ENCODE data around the gene SMAD6.

DNA sequence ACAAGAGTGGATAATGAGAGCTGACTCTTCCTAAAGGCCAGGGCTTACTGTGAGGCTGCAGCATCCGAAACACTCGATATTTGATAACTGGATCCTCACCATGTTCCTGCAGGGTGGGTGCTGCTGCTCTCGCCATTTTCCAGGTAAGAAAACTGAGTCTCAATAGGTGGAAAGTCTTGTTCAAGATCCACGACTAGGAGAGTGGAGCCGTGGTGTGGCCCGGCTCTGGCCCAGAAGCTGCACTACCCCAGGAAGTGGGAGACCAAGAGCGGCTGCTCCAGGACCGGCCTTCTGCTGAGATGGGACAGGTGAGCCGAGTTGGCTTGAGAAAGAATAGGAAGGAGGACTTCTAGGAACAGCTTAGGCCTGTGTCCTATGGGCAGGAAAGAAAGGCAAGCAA, 121.6 kb downstream of the SMAD6 start:
- TF ChIP-seq CTCF (conservative IDR thresholded peaks at IDR 0.05 in 1 of 2, IDR thresholded peaks at IDR 0.05 in 1 of 2; ENCODE audit: low read depth in 1 of 2, low read length in 2 of 2) = no peak
- TF ChIP-seq EZH2 (IDR thresholded peaks at IDR 0.05; ENCODE audit: low read length, missing control alignments) = no peak

Data from fibroblast of lung (primary cell).